Effector memory CD4-positive, alpha-beta T cell (primary cell): ENCODE results near the gene MRM3.
"Not testable (repeated sequence)": the region's sequence is repeated elsewhere in the genome, so short reads cannot be mapped to it uniquely, and the experiment has no call there.

Source experiments
- DNase-seq, 3 donors: peaks; one replicate each; pipeline ENCODE4 v3.0.0-alpha.2; 2020
- H3K27ac ChIP-seq: 2 replicates; pipeline ENCODE4 v1.7.0; 2013; ENCODE audit warnings: mild to moderate bottlenecking, low read length, moderate library complexity; ENCODE audit not compliant: insufficient read depth, poor library complexity, severe bottlenecking
- H3K27me3 ChIP-seq: replicated peaks from 2 replicates; pipeline ENCODE4 v1.7.0; 2013; ENCODE audit warnings: mild to moderate bottlenecking, low read length; ENCODE audit not compliant: insufficient read depth, control insufficient read depth, poor library complexity, severe bottlenecking
- H3K36me3 ChIP-seq: 2 replicates; pipeline ENCODE4 v1.7.0; 2013; ENCODE audit warnings: mild to moderate bottlenecking, low read length, moderate library complexity; ENCODE audit not compliant: control insufficient read depth, insufficient read depth
- H3K4me1 ChIP-seq: 2 replicates; pipeline ENCODE4 v1.7.0; 2013; ENCODE audit warnings: low read length, mild to moderate bottlenecking; ENCODE audit not compliant: control insufficient read depth, insufficient read depth, poor library complexity, severe bottlenecking
- H3K4me3 ChIP-seq: 2 replicates; pipeline ENCODE4 v1.7.0; 2013; ENCODE audit warnings: low read length, low read depth, mild to moderate bottlenecking; ENCODE audit not compliant: insufficient read depth, poor library complexity, severe bottlenecking
- H3K9me3 ChIP-seq: 2 replicates; pipeline ENCODE4 v1.7.0; 2013; ENCODE audit warnings: mild to moderate bottlenecking, low read length, moderate library complexity; ENCODE audit not compliant: control insufficient read depth

Gene MRM3

GRCh38 chr17:755319-755961, 26.7 kb upstream of the MRM3 start:
- H3K27me3 ChIP-seq, H3K27ac ChIP-seq, H3K36me3 ChIP-seq, H3K4me3 ChIP-seq, H3K9me3 ChIP-seq, DNase-seq: not testable (repeated sequence)
- H3K4me1 ChIP-seq = peaks cover 15% of the 10 kb centered on the region

GRCh38 chr17:756010-756567, 26.1 kb upstream of the MRM3 start:
- H3K36me3 ChIP-seq, H3K4me1 ChIP-seq, H3K27ac ChIP-seq, H3K27me3 ChIP-seq, H3K4me3 ChIP-seq, H3K9me3 ChIP-seq, DNase-seq: not testable (repeated sequence)

GRCh38 chr17:759964-760363, 22.2 kb upstream of the MRM3 start:
- Histone ChIP-seq H3K4me3 (no peak overlapping the region), H3K36me3 (peaks cover 5% of the 10 kb centered on the region), H3K27ac (no peak overlapping the region), H3K27me3 (no peaks in the 10 kb centered on the region), H3K4me1 (no peaks in the 10 kb centered on the region), H3K9me3 (no peaks in the 10 kb centered on the region)
- no peak for DNase-seq

- no peaks in the 10 kb centered on the region for H3K27me3 ChIP-seq
- H3K4me3 ChIP-seq = no peak overlapping the region
- DNase-seq = no peak
- no peaks in the 10 kb centered on the region for H3K4me1 ChIP-seq
- H3K27ac ChIP-seq = no peak overlapping the region
- no peaks in the 10 kb centered on the region for H3K9me3 ChIP-seq
- H3K36me3 ChIP-seq = peaks cover 9% of the 10 kb centered on the region
These were observed 21.8 kb upstream of the MRM3 start for GRCh38 chr17:760371-760770.

- Histone ChIP-seq H3K4me1 (no peaks in the 10 kb centered on the region), H3K27ac (no peak overlapping the region), H3K9me3 (no peaks in the 10 kb centered on the region), H3K4me3 (no peak overlapping the region), H3K36me3 (peaks cover 43% of the 10 kb centered on the region), H3K27me3 (no peaks in the 10 kb centered on the region)
- DNase-seq = no peak
These were observed 15.1 kb upstream of the MRM3 start for GRCh38 chr17:767076-767475.

- H3K36me3 ChIP-seq = peaks cover 76% of the 10 kb centered on the region
- DNase-seq = no peak
- H3K27ac ChIP-seq = no peak overlapping the region
- H3K9me3 ChIP-seq = no peaks in the 10 kb centered on the region
- H3K27me3 ChIP-seq = no peaks in the 10 kb centered on the region
- H3K4me1 ChIP-seq = no peaks in the 10 kb centered on the region
- no peak overlapping the region for H3K4me3 ChIP-seq
These were observed 9.1 kb upstream of the MRM3 start for GRCh38 chr17:773016-773415.

GRCh38 chr17:773467-774312, 8.5 kb upstream of the MRM3 start:
- Histone ChIP-seq H3K27me3 (no peaks in the 10 kb centered on the region), H3K27ac (no peak overlapping the region), H3K4me1 (no peaks in the 10 kb centered on the region), H3K4me3 (no peak overlapping the region), H3K9me3 (no peaks in the 10 kb centered on the region), H3K36me3 (peaks cover 81% of the 10 kb centered on the region)
- DNase-seq = no peak

- H3K36me3 ChIP-seq = peaks cover 76% of the 10 kb centered on the region
These were observed 7.9 kb upstream of the MRM3 start for GRCh38 chr17:774313-774584.

GRCh38 chr17:778096-778495, 4.1 kb upstream of the MRM3 start:
- H3K27me3 ChIP-seq = no peaks in the 10 kb centered on the region
- no peaks in the 10 kb centered on the region for H3K9me3 ChIP-seq
- H3K4me3 ChIP-seq = no peak overlapping the region
- H3K4me1 ChIP-seq = peaks cover 6% of the 10 kb centered on the region
- H3K27ac ChIP-seq = no peak overlapping the region
- peaks cover 52% of the 10 kb centered on the region for H3K36me3 ChIP-seq
- no peak for DNase-seq

More at GRCh38 chr17:774313-774584, 7.9 kb upstream of the MRM3 start:
- Histone ChIP-seq H3K4me3 (no peak overlapping the region), H3K27ac (no peak overlapping the region), H3K4me1 (no peaks in the 10 kb centered on the region), H3K9me3 (no peaks in the 10 kb centered on the region), H3K27me3 (no peaks in the 10 kb centered on the region)
- DNase-seq = no peak

- H3K4me3 ChIP-seq = no peak overlapping the region
- H3K27ac ChIP-seq = no peak overlapping the region
- H3K4me1 ChIP-seq = peaks cover 6% of the 10 kb centered on the region
- H3K36me3 ChIP-seq = peaks cover 22% of the 10 kb centered on the region
- no peaks in the 10 kb centered on the region for H3K27me3 ChIP-seq
- no peaks in the 10 kb centered on the region for H3K9me3 ChIP-seq
- DNase-seq = no peak
These were observed 2.0 kb downstream of the MRM3 start for GRCh38 chr17:784143-784542.
